ENCODE results near the gene DVL1. TPM values are rescaled to one million over a fixed set of nuclear protein-coding genes. Genes with fewer than 3 reads are reported as not detected.
A peak's percentile ranks its signal among the peaks of the same experiment; 100 is the strongest.
"Not testable (repeated sequence)": the region's sequence is repeated elsewhere in the genome, so short reads cannot be mapped to it uniquely, and the experiment has no call there.

The DVL1 gene
- total RNA-seq, 5 donors from 2014 or later (not counting 1 experiment from before 2014, with no cell fraction given), result 43.6 to 70.4 (median 64.9) TPM

DNA sequence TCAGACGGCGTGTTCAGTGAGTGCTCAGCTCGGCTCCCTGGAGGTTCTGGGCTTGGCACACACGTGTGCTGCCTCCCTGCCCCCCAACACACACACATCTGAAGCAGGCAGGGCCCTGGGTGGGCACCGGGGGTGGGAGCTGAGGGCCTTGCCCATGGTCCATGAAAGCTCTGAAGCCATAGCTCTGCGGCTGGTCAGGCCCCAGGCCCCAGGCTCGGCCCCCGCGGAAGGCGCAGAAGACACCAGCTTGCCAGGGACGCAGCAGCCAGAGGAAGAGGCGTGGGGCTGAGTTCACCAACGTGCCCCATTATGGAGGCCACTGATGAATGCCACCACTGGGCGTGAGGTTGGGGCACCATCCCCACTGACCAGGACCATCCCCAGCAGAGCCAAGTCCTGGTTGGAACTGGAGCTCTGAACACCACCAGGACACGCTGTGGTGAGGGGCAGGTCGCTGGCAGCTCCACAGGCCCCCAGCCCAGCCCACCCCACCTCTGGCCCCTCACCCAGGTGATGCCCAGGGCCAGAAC lies 21.6 kb upstream of the DVL1 start:
- Histone ChIP-seq H3K27ac (ENCODE audit: low read length) (peak overlapping the region; percentile 31), H3K27me3 (replicated peaks in 1 of 2; ENCODE audit: control insufficient read depth in 2 of 2, extremely low read depth in 1 of 2, insufficient read depth in 2 of 2, low read length in 1 of 2) (no peaks in the 10 kb centered on the region), H3K9me3 (no peaks in the 10 kb centered on the region), H3K36me3 (ENCODE audit: control insufficient read depth in 2 of 2, extremely low read depth in 1 of 2, insufficient read depth in 1 of 2, low read length in 1 of 2) (peaks cover 0 to 4% of the 10 kb centered on the region in 2 donors), H3K4me1 (ENCODE audit: control insufficient read depth in 1 of 2, extremely low read depth in 1 of 2, insufficient read depth in 2 of 2, low read length in 2 of 2) (peaks cover 15 to 44% of the 10 kb centered on the region in 2 experiments), H3K4me3 (ENCODE audit: control insufficient read depth in 1 of 2, extremely low read depth in 1 of 2, low read length in 1 of 2) (no peak overlapping the region)
- 88% methylated on average over 14 of the region's 16 CpGs for WGBS (ENCODE audit: insufficient coverage)
- Mint-ChIP-seq H3K9me3 (no peaks in the 10 kb centered on the region), H3K27ac (no peak overlapping the region), H3K36me3 (no peaks in the 10 kb centered on the region), H3K4me1 (peaks cover 0 to 41% (median 23%) of the 10 kb centered on the region in 3 donors), H3K27me3 (no peaks in the 10 kb centered on the region), H3K4me3 (peak overlapping the region in 1 of 3 donors; percentile 56)
- DNase-seq, result peak in 2 of 35 experiments; percentile 11 to 25
- ATAC-seq (replicated peaks in 1 of 4), result no peak
- ChIA-PET CTCF (interaction anchor here in 1 of 2 donors (0.8 to 1.3 kb wide), 4 partner anchors 11 to 66 kb away, joined by 3 to 7 read pairs (median 3); partner anchors contain the start of gene CCNL2), POLR2A (no interaction called here)

GRCh38 chr1:1370094-1370493 lies 20.9 kb upstream of the DVL1 start:
- H3K27me3 Mint-ChIP-seq, CTCF ChIA-PET: not testable (repeated sequence)
- no CpG with 5 or more reads among the region's 14 CpGs for WGBS (ENCODE audit: insufficient coverage)

DNA sequence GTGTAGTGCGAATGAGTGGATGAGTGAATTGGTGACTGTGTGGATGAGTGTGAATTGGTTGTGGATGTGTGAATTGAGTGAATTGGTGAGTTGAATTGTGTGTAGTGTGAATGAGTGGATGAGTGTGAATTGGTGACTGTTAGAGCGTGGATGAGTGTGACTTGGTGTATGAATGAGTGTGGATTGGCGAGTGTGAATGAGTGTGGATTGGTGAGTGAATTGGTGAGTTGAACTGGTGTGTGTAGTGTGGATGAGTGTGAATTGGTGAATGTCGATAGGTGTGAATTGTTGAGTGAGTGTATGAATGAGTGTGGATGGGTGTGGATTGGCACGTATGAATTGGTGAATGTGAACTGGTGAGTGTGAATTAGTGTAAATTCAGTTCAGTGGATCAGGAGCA lies 18.1 kb upstream of the DVL1 start:
- peaks cover 0 to 23% (median 10%) of the 10 kb centered on the region in 3 donors for H3K4me1 Mint-ChIP-seq
- H3K27me3 Mint-ChIP-seq, result no peaks in the 10 kb centered on the region
- no peak overlapping the region for H3K27ac Mint-ChIP-seq
- POLR2A ChIA-PET, result no interaction called here
- WGBS (ENCODE audit: insufficient coverage), result 98% methylated on average over 5 of the region's 5 CpGs
- Histone ChIP-seq H3K36me3 (ENCODE audit: control insufficient read depth in 2 of 2, extremely low read depth in 1 of 2, insufficient read depth in 1 of 2, low read length in 1 of 2) (no peaks in the 10 kb centered on the region), H3K9me3 (no peaks in the 10 kb centered on the region), H3K27me3 (replicated peaks in 1 of 2; ENCODE audit: control insufficient read depth in 2 of 2, extremely low read depth in 1 of 2, insufficient read depth in 2 of 2, low read length in 1 of 2) (peaks cover 0 to 4% of the 10 kb centered on the region in 2 experiments), H3K27ac (ENCODE audit: low read length) (no peak overlapping the region), H3K4me3 (ENCODE audit: control insufficient read depth in 1 of 2, extremely low read depth in 1 of 2, low read length in 1 of 2) (no peak overlapping the region), H3K4me1 (ENCODE audit: control insufficient read depth in 1 of 2, extremely low read depth in 1 of 2, insufficient read depth in 2 of 2, low read length in 2 of 2) (peaks cover 15 to 20% of the 10 kb centered on the region in 2 experiments)
- ATAC-seq (replicated peaks in 1 of 4) (no peak), DNase-seq (no peak)
- no peak overlapping the region for H3K4me3 Mint-ChIP-seq
- H3K9me3 Mint-ChIP-seq, result no peaks in the 10 kb centered on the region
- H3K36me3 Mint-ChIP-seq, result no peaks in the 10 kb centered on the region
- CTCF ChIA-PET, result no interaction called here

More at GRCh38 chr1:1370094-1370493, 20.9 kb upstream of the DVL1 start:
- H3K9me3 Mint-ChIP-seq; ATAC-seq (replicated peaks in 1 of 4); DNase-seq; POLR2A ChIA-PET; H3K9me3 ChIP-seq; H3K27me3 ChIP-seq (replicated peaks in 1 of 2; ENCODE audit: control insufficient read depth in 2 of 2, extremely low read depth in 1 of 2, insufficient read depth in 2 of 2, low read length in 1 of 2); H3K36me3 Mint-ChIP-seq; H3K27ac ChIP-seq (ENCODE audit: low read length); H3K4me3 ChIP-seq (ENCODE audit: control insufficient read depth in 1 of 2, extremely low read depth in 1 of 2, low read length in 1 of 2); H3K36me3 ChIP-seq (ENCODE audit: control insufficient read depth in 2 of 2, extremely low read depth in 1 of 2, insufficient read depth in 1 of 2, low read length in 1 of 2): not testable (repeated sequence)
- Mint-ChIP-seq H3K4me3 (peak overlapping the region in 1 of 3 donors; percentile 56), H3K4me1 (peaks cover 0 to 37% (median 23%) of the 10 kb centered on the region in 3 donors), H3K27ac (peak overlapping the region; percentile 22 to 27)
- peaks cover 15 to 40% of the 10 kb centered on the region in 2 experiments for H3K4me1 ChIP-seq (ENCODE audit: control insufficient read depth in 1 of 2, extremely low read depth in 1 of 2, insufficient read depth in 2 of 2, low read length in 2 of 2)

DNA sequence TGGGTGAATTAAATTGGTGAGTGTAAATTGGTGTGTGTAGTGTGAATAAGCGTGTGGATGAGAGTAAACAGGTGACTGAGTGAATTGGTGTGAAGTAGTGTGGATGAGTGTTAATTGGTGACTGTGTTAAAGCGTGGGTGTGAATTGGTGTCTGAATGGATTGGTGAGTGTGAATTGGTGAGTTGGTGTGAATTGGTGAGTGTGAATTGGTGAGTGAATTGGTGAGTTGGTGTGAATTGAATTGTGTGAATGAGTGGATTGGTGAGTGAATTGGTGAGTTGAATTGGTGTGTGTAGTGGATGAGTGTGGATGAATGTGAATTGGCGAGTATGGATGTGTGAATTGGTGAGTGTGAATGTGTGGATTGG lies 17.5 kb upstream of the DVL1 start:
- ATAC-seq (replicated peaks in 1 of 4), result no peak
- WGBS (ENCODE audit: insufficient coverage), result 88% methylated on average over 2 of the region's 3 CpGs

GRCh38 chr1:1365875-1366698 lies 16.9 kb upstream of the DVL1 start:
- H3K27ac ChIP-seq (ENCODE audit: low read length), result no peak overlapping the region
- Mint-ChIP-seq H3K4me1 (peaks cover 0 to 11% (median 2%) of the 10 kb centered on the region in 3 donors), H3K27me3 (no peaks in the 10 kb centered on the region), H3K4me3 (no peak overlapping the region), H3K9me3 (no peaks in the 10 kb centered on the region), H3K36me3 (no peaks in the 10 kb centered on the region), H3K27ac (no peak overlapping the region)
- H3K4me1 ChIP-seq (ENCODE audit: control insufficient read depth in 1 of 2, extremely low read depth in 1 of 2, insufficient read depth in 2 of 2, low read length in 2 of 2), result peaks cover 3 to 9% of the 10 kb centered on the region in 2 experiments
- ChIA-PET CTCF (no interaction called here), POLR2A (no interaction called here)
- H3K9me3 ChIP-seq, result no peaks in the 10 kb centered on the region
- no peaks in the 10 kb centered on the region for H3K36me3 ChIP-seq (ENCODE audit: control insufficient read depth in 2 of 2, extremely low read depth in 1 of 2, insufficient read depth in 1 of 2, low read length in 1 of 2)
- peaks cover 0 to 9% of the 10 kb centered on the region in 2 experiments for H3K27me3 ChIP-seq (replicated peaks in 1 of 2; ENCODE audit: control insufficient read depth in 2 of 2, extremely low read depth in 1 of 2, insufficient read depth in 2 of 2, low read length in 1 of 2)
- 76% methylated on average over 10 of the region's 10 CpGs for WGBS (ENCODE audit: insufficient coverage)
- ATAC-seq (replicated peaks in 1 of 4), result no peak
- no peak for DNase-seq
- H3K4me3 ChIP-seq (ENCODE audit: control insufficient read depth in 1 of 2, extremely low read depth in 1 of 2, low read length in 1 of 2), result no peak overlapping the region

More for the DNA sequence above, 17.5 kb upstream of the DVL1 start:
- Mint-ChIP-seq H3K27me3 (no peaks in the 10 kb centered on the region), H3K9me3 (no peaks in the 10 kb centered on the region), H3K4me1 (peaks cover 0 to 17% (median 7%) of the 10 kb centered on the region in 3 donors), H3K27ac (no peak overlapping the region), H3K36me3 (no peaks in the 10 kb centered on the region), H3K4me3 (no peak overlapping the region)
- POLR2A ChIA-PET, result no interaction called here
- CTCF ChIA-PET, result no interaction called here
- Histone ChIP-seq H3K9me3 (no peaks in the 10 kb centered on the region), H3K36me3 (ENCODE audit: control insufficient read depth in 2 of 2, extremely low read depth in 1 of 2, insufficient read depth in 1 of 2, low read length in 1 of 2) (no peaks in the 10 kb centered on the region), H3K27ac (ENCODE audit: low read length) (no peak overlapping the region), H3K4me3 (ENCODE audit: control insufficient read depth in 1 of 2, extremely low read depth in 1 of 2, low read length in 1 of 2) (no peak overlapping the region), H3K4me1 (ENCODE audit: control insufficient read depth in 1 of 2, extremely low read depth in 1 of 2, insufficient read depth in 2 of 2, low read length in 2 of 2) (peaks cover 9 to 14% of the 10 kb centered on the region in 2 experiments), H3K27me3 (replicated peaks in 1 of 2; ENCODE audit: control insufficient read depth in 2 of 2, extremely low read depth in 1 of 2, insufficient read depth in 2 of 2, low read length in 1 of 2) (peaks cover 0 to 4% of the 10 kb centered on the region in 2 experiments)
- DNase-seq, result no peak

- ChIA-PET POLR2A (no interaction called here), CTCF (no interaction called here)
- H3K27me3 Mint-ChIP-seq, result peaks cover 0 to 5% of the 10 kb centered on the region in 2 donors
- no peak for ATAC-seq (replicated peaks in 1 of 4)
- DNase-seq, result no peak
- whole genome bisulfite sequencing (ENCODE audit: insufficient coverage), result 81% methylated on average over 8 of the region's 14 CpGs
- H3K27me3 ChIP-seq (replicated peaks in 1 of 2; ENCODE audit: control insufficient read depth in 2 of 2, extremely low read depth in 1 of 2, insufficient read depth in 2 of 2, low read length in 1 of 2), result peaks cover 0 to 25% of the 10 kb centered on the region in 2 experiments
- no peak overlapping the region for H3K27ac ChIP-seq (ENCODE audit: low read length)
- peaks cover 0 to 12% of the 10 kb centered on the region in 2 experiments for H3K4me1 ChIP-seq (ENCODE audit: control insufficient read depth in 1 of 2, extremely low read depth in 1 of 2, insufficient read depth in 2 of 2, low read length in 2 of 2)
- H3K36me3 Mint-ChIP-seq, result no peaks in the 10 kb centered on the region
- no peaks in the 10 kb centered on the region for H3K9me3 ChIP-seq
- H3K4me3 Mint-ChIP-seq, result no peak overlapping the region
- H3K9me3 Mint-ChIP-seq, result no peaks in the 10 kb centered on the region
- peaks cover 3 to 8% (median 4%) of the 10 kb centered on the region in 3 donors for H3K4me1 Mint-ChIP-seq
- H3K27ac Mint-ChIP-seq, result peak overlapping the region in 1 of 2 donors; percentile 58
- H3K4me3 ChIP-seq (ENCODE audit: control insufficient read depth in 1 of 2, extremely low read depth in 1 of 2, low read length in 1 of 2), result no peak overlapping the region
- H3K36me3 ChIP-seq (ENCODE audit: control insufficient read depth in 2 of 2, extremely low read depth in 1 of 2, insufficient read depth in 1 of 2, low read length in 1 of 2), result no peaks in the 10 kb centered on the region
These were observed 15.0 kb upstream of the DVL1 start for GRCh38 chr1:1364266-1364665.

Data from T-cell (primary cell).